Osteocyte (in vitro differentiated cells): ENCODE results near the gene RELB. TPM values are rescaled to one million over a fixed set of nuclear protein-coding genes. Genes with fewer than 3 reads are reported as not detected.
A peak's percentile ranks its signal among the peaks of the same experiment; 100 is the strongest.

Experiments
- DNase-seq: peaks from one replicate; pipeline ENCODE4 v3.0.0; 2021; ENCODE audit warnings: mixed read lengths; ENCODE audit not compliant: unreplicated experiment; ENCODE audit errors: extremely low spot score
- H3K27ac Mint-ChIP-seq: one replicate; pipeline ENCODE4 v1.8.0; 2021; ENCODE audit warnings: mild to moderate bottlenecking, mixed read lengths; ENCODE audit not compliant: unreplicated experiment
- H3K27me3 Mint-ChIP-seq: one replicate; pipeline ENCODE4 v1.8.0; 2021; ENCODE audit warnings: mixed read lengths; ENCODE audit not compliant: unreplicated experiment
- H3K36me3 Mint-ChIP-seq: one replicate; pipeline ENCODE4 v1.8.0; 2021; ENCODE audit warnings: mixed read lengths; ENCODE audit not compliant: unreplicated experiment
- H3K4me1 Mint-ChIP-seq: one replicate; pipeline ENCODE4 v1.8.0; 2021; ENCODE audit warnings: mixed read lengths; ENCODE audit not compliant: unreplicated experiment
- H3K4me3 Mint-ChIP-seq: one replicate; pipeline ENCODE4 v1.8.0; 2021; ENCODE audit warnings: mild to moderate bottlenecking, moderate library complexity, mixed read lengths; ENCODE audit not compliant: unreplicated experiment
- H3K9me3 Mint-ChIP-seq: one replicate; pipeline ENCODE4 v1.8.0; 2021; ENCODE audit warnings: mixed read lengths; ENCODE audit not compliant: unreplicated experiment
- CTCF ChIP-seq: fragments of 200-600 bp; sonication (generic); IDR thresholded peaks from 2 replicates; pipeline ENCODE4 v1.5.0; 2021; ENCODE audit warnings: antibody characterized with exemption, mild to moderate bottlenecking, moderate library complexity
- total RNA-seq: library from RNA; stranded (reverse); gene quantifications from 2 replicates; pipeline ENCODE4 v1.2.1, GENCODE V29; 2021

Gene RELB
- total RNA-seq, 1 donor from 2014 or later = 15.1 TPM

DNA sequence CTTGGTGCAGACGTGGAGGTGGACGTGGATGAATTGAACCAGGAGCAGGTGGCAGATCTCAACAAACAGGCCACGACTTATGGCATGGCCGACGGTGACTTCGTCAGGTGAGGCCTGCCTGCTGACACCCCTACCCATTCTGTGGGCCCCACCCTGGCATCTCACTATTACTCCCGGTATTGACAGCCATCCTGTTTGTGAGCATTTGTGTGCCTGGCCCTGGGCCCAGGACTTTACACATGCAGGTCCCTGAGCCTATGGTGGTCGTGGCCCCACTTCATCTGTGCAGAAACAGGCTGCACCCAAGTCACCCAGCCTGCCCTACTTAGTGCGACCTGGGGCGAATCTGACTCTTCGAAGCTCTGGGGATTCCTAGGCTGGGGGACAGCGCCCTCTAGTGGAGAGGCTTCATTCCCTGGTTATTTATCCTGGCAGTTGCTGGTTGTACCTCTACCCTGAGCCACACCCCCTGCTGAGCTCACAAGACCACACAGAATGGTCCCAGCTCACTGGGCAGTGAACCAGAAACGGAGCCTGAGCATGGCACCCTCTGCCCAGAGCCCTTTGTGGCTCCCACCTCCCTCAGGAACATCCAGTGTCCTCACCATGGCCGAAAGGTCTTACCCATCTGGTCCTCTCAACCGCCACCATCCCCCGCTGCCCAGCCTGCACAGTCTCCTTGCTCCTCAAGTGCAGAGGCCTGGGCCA is 58.1 kb downstream of the RELB start:
- Mint-ChIP-seq H3K4me3 (no peak overlapping the region), H3K9me3 (no peaks in the 10 kb centered on the region), H3K36me3 (peaks cover 51% of the 10 kb centered on the region), H3K4me1 (peaks cover 3% of the 10 kb centered on the region), H3K27ac (no peak overlapping the region), H3K27me3 (no peaks in the 10 kb centered on the region)
- peak; percentile 81 for TF ChIP-seq CTCF
- peak; percentile 91 for DNase-seq

- Mint-ChIP-seq H3K36me3 (peaks cover 52% of the 10 kb centered on the region), H3K9me3 (no peaks in the 10 kb centered on the region), H3K4me1 (peaks cover 3% of the 10 kb centered on the region), H3K4me3 (no peak overlapping the region), H3K27ac (no peak overlapping the region), H3K27me3 (no peaks in the 10 kb centered on the region)
- no peak for TF ChIP-seq CTCF
- no peak for DNase-seq
Observed at GRCh38 chr19:45061965-45062364, 60.7 kb downstream of the RELB start.

GRCh38 chr19:45063851-45064801 is 62.9 kb downstream of the RELB start:
- Mint-ChIP-seq H3K27ac (no peak overlapping the region), H3K4me1 (peaks cover 3% of the 10 kb centered on the region), H3K9me3 (no peaks in the 10 kb centered on the region), H3K36me3 (peaks cover 43% of the 10 kb centered on the region), H3K27me3 (no peaks in the 10 kb centered on the region), H3K4me3 (no peak overlapping the region)
- no peak for TF ChIP-seq CTCF
- peak; percentile 83 for DNase-seq

- H3K9me3 Mint-ChIP-seq = no peaks in the 10 kb centered on the region
- DNase-seq = no peak
- H3K4me1 Mint-ChIP-seq = no peaks in the 10 kb centered on the region
- no peak overlapping the region for H3K4me3 Mint-ChIP-seq
- H3K36me3 Mint-ChIP-seq = peaks cover 30% of the 10 kb centered on the region
- no peak for TF ChIP-seq CTCF
- H3K27ac Mint-ChIP-seq = no peak overlapping the region
- H3K27me3 Mint-ChIP-seq = no peaks in the 10 kb centered on the region
Observed at GRCh38 chr19:45066921-45067661, 65.8 kb downstream of the RELB start.
